Breast epithelium (tissue), 3 donors: ENCODE data around the gene NEUROD4.

Experiments
- CTCF ChIP-seq, 3 donors: fragments of 450-650 bp; IDR thresholded peaks; one replicate each; pipeline ENCODE4 v1.5.1; 2016 to 2017; ENCODE audit warnings: antibody characterized with exemption in 3 of 3, mild to moderate bottlenecking in 3 of 3, moderate library complexity in 3 of 3
- POLR2A ChIP-seq: fragments of 450-650 bp; IDR thresholded peaks from one replicate; pipeline ENCODE4 v1.6.1; 2016; ENCODE audit warnings: antibody characterized with exemption, mild to moderate bottlenecking, moderate library complexity

DNA sequence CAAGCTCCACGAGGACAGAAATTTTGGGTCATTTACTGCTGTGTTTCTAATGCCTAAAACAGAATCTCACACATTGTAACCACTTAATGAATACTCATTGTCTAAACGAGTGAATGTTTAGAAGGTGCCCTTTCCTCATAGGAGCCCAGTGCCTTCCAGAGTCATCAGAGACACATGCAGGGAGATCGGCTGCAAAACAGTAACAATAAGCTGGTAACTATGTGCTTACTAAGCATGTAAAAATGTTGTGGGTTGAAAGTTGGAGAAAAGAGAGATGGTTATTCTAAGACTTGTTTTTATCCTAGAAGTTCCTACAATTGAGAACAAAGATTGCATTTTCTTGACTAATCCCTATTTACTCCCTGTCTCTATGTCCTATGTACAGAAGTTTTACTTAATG, 42.6 kb upstream of the NEUROD4 start:
- TF ChIP-seq CTCF (IDR thresholded peaks at IDR 0.05) (no peak), POLR2A (no peak)
